IMR-90 (cell line): ENCODE data around the gene PCBP4. TPM values are rescaled to one million over a fixed set of nuclear protein-coding genes. Genes with fewer than 3 reads are reported as not detected.
A peak's percentile ranks its signal among the peaks of the same experiment; 100 is the strongest.

Experiments used
- ATAC-seq: fragments of 200-7000 bp; cut with Tn5 transposase; 2 replicates; pipeline ENCODE4 v1.9.1; 2020; ENCODE audit warnings: low read depth, mild to moderate bottlenecking, moderate library complexity
- BruUV-seq: library from RNA; stranded (reverse); fragments of 400-500 nt; replicated peaks from 2 replicates; lab custom pipeline; 2021; lab: Mats Ljungman, UMichigan
- CTCF ChIA-PET: fragments of 300-600 bp; formaldehyde crosslinking; extraction: SDS; loops from one replicate; lab custom pipeline; 2021; ENCODE audit warnings: antibody characterized with exemption; lab: Yijun Ruan, JAX
- POLR2A ChIA-PET: fragments of 300-600 bp; sonication (Branson Sonifier 250); formaldehyde crosslinking; loops from one replicate; lab custom pipeline; 2022; ENCODE audit warnings: antibody characterized with exemption; ENCODE audit not compliant: unreplicated experiment; lab: Charles Lee
- DNase-seq: peaks from one replicate; pipeline ENCODE4 v3.0.0; 2013
- H2AFZ ChIP-seq: replicated peaks from 2 replicates; pipeline ENCODE3; 2013; ENCODE audit warnings: low read length, mild to moderate bottlenecking; ENCODE audit not compliant: poor library complexity
- H2AK5ac ChIP-seq: 2 replicates; pipeline ENCODE4 v1.6.1; 2013; ENCODE audit warnings: low read depth, low read length, inconsistent platforms
- H2AK9ac ChIP-seq: replicated peaks from 2 replicates; pipeline ENCODE3; 2013; ENCODE audit warnings: mild to moderate bottlenecking, low read depth, low read length, moderate library complexity; ENCODE audit not compliant: poor library complexity
- H2BK120ac ChIP-seq: 2 replicates; pipeline ENCODE4 v1.6.1; 2013; ENCODE audit warnings: low read depth, low read length, inconsistent platforms
- H2BK15ac ChIP-seq: 3 replicates; pipeline ENCODE4 v1.6.1; 2013; ENCODE audit warnings: low read depth, low read length, inconsistent platforms
- H2BK20ac ChIP-seq: 2 replicates; pipeline ENCODE4 v1.6.1; 2013; ENCODE audit warnings: low read depth, mild to moderate bottlenecking, inconsistent platforms, low read length, moderate library complexity
- H2BK5ac ChIP-seq: 2 replicates; pipeline ENCODE4 v1.6.1; 2013; ENCODE audit warnings: mild to moderate bottlenecking, low read depth, low read length, inconsistent platforms; ENCODE audit not compliant: poor library complexity, severe bottlenecking
- H3K14ac ChIP-seq: replicated peaks from 2 replicates; pipeline ENCODE4 v1.6.1; 2013; ENCODE audit warnings: low read depth, low read length, inconsistent platforms
- H3K18ac ChIP-seq: 2 replicates; pipeline ENCODE4 v1.6.1; 2013; ENCODE audit warnings: low read depth, low read length, control low read depth
- H3K23ac ChIP-seq: 2 replicates; pipeline ENCODE4 v1.6.1; 2013; ENCODE audit warnings: low read depth, low read length, inconsistent platforms
- H3K27ac ChIP-seq: 2 replicates; pipeline ENCODE4 v1.5.1; 2013; ENCODE audit warnings: mild to moderate bottlenecking, control low read depth, low read length; ENCODE audit not compliant: insufficient read depth
- H3K27me3 ChIP-seq: 2 replicates; pipeline ENCODE4 v1.6.1; 2013; ENCODE audit warnings: low read length; ENCODE audit not compliant: control insufficient read depth, insufficient read depth
- H3K36me3 ChIP-seq: 2 replicates; pipeline ENCODE4 v1.6.1; 2013; ENCODE audit warnings: low read length, mixed read lengths; ENCODE audit not compliant: control insufficient read depth, insufficient read depth
- H3K4ac ChIP-seq: 2 replicates; pipeline ENCODE4 v1.6.1; 2013; ENCODE audit warnings: low read depth, low read length, inconsistent platforms
- H3K4me1 ChIP-seq: 2 replicates; pipeline ENCODE4 v1.6.1; 2013; ENCODE audit warnings: low read length, mixed read lengths; ENCODE audit not compliant: control insufficient read depth, insufficient read depth
- H3K4me2 ChIP-seq: 2 replicates; pipeline ENCODE4 v1.6.1; 2013; ENCODE audit warnings: low read depth, mild to moderate bottlenecking, control low read depth, low read length, moderate library complexity
- H3K4me3 ChIP-seq: 2 replicates; pipeline ENCODE4 v1.5.1; 2013; ENCODE audit warnings: low read depth, mild to moderate bottlenecking, control low read depth, low read length, moderate library complexity; ENCODE audit not compliant: insufficient read depth
- H3K56ac ChIP-seq: 2 replicates; pipeline ENCODE4 v1.6.1; 2013; ENCODE audit warnings: low read length, inconsistent platforms; ENCODE audit not compliant: insufficient read depth; ENCODE audit errors: extremely low read depth
- H3K79me1 ChIP-seq, 2 experiments: 2 replicates each; pipeline ENCODE4 v1.6.1; 2013; ENCODE audit warnings: low read length in 2 of 2, inconsistent platforms in 1 of 2, low read depth in 1 of 2
- H3K9ac ChIP-seq: 2 replicates; pipeline ENCODE4 v1.6.1; 2013; ENCODE audit warnings: low read depth, low read length, control low read depth
- H3K9me1 ChIP-seq: 2 replicates; pipeline ENCODE4 v1.6.1; 2013; ENCODE audit warnings: low read length, inconsistent platforms; ENCODE audit not compliant: insufficient read depth
- H3K9me3 ChIP-seq: 2 replicates; pipeline ENCODE4 v1.6.1; 2013; ENCODE audit warnings: low read length; ENCODE audit not compliant: control insufficient read depth, insufficient read depth
- H4K20me1 ChIP-seq: 2 replicates; pipeline ENCODE4 v1.6.1; 2013; ENCODE audit warnings: low read length, inconsistent platforms; ENCODE audit not compliant: insufficient read depth
- H4K5ac ChIP-seq: 2 replicates; pipeline ENCODE4 v1.6.1; 2013; ENCODE audit warnings: mild to moderate bottlenecking, low read depth, low read length, control low read depth
- H4K8ac ChIP-seq, 2 experiments: 2 replicates each; pipeline ENCODE4 v1.6.1; 2013; ENCODE audit warnings: low read depth in 2 of 2, low read length in 2 of 2, control low read depth in 1 of 2, inconsistent platforms in 1 of 2
- H4K91ac ChIP-seq: 2 replicates; pipeline ENCODE4 v1.6.1; 2013; ENCODE audit warnings: low read depth, low read length, inconsistent platforms; ENCODE audit not compliant: insufficient read depth
- BHLHE40 ChIP-seq: fragments of 150-350 bp; IDR thresholded peaks from 2 replicates; pipeline ENCODE4 v1.6.1; 2016; ENCODE audit warnings: mild to moderate bottlenecking, low read depth, low read length
- CEBPB ChIP-seq: IDR thresholded peaks from 2 replicates; pipeline ENCODE4 v1.6.1; 2012; ENCODE audit warnings: low read depth, low read length, improper control_type of control experiment
- CHD1 ChIP-seq: IDR thresholded peaks from 2 replicates; pipeline ENCODE4 v1.6.1; 2012; ENCODE audit warnings: low read depth, low read length, improper control_type of control experiment
- FOS ChIP-seq: fragments of 150-350 bp; IDR thresholded peaks from 2 replicates; pipeline ENCODE4 v1.6.1; 2016; ENCODE audit warnings: low read depth, low read length
- MAZ ChIP-seq: IDR thresholded peaks from 2 replicates; pipeline ENCODE4 v1.6.1; 2012; ENCODE audit warnings: low read depth, mild to moderate bottlenecking, low read length, improper control_type of control experiment, moderate library complexity, borderline replicate concordance
- MXI1 ChIP-seq: IDR thresholded peaks from 2 replicates; pipeline ENCODE4 v1.6.1; 2012; ENCODE audit warnings: low read depth, mild to moderate bottlenecking, low read length, moderate library complexity, borderline replicate concordance
- NFE2L2 ChIP-seq: fragments of 150-350 bp; IDR thresholded peaks from 2 replicates; pipeline ENCODE4 v1.6.1; 2016; ENCODE audit warnings: low read depth, mild to moderate bottlenecking, low read length
- POLR2A ChIP-seq: IDR thresholded peaks from 2 replicates; pipeline ENCODE4 v1.6.1; 2012; ENCODE audit warnings: mild to moderate bottlenecking, low read depth, low read length
- RAD21 ChIP-seq: IDR thresholded peaks from 2 replicates; pipeline ENCODE4 v1.6.1; 2012; ENCODE audit warnings: low read length, improper control_type of control experiment
- RCOR1 ChIP-seq: IDR thresholded peaks from 2 replicates; pipeline ENCODE4 v1.6.1; 2012; ENCODE audit warnings: mild to moderate bottlenecking, low read length, improper control_type of control experiment; ENCODE audit not compliant: insufficient replicate concordance
- RFX5 ChIP-seq: IDR thresholded peaks from 2 replicates; pipeline ENCODE4 v1.8.0; 2012; ENCODE audit warnings: low read depth, mild to moderate bottlenecking, low read length, moderate library complexity
- WGBS, 2 experiments: methylation state at CpG; one replicate each; pipeline versions ENCODE4 v1.1.5 to v1.1.7; 2013; ENCODE audit warnings: missing lambda C conversion rate in 2 of 2; ENCODE audit not compliant: insufficient read length in 1 of 2; ENCODE audit errors: extremely low coverage in 2 of 2; 5-methylcytosine and 5-hydroxymethylcytosine counted together
- dilution Hi-C: fragments of 300-500 bp; cut with HindIII; formaldehyde crosslinking; loops from one replicate; pipeline ENCODE4 v1.14.3; 2018; ENCODE audit warnings: low sequenced_read_pairs; ENCODE audit not compliant: unreplicated experiment
- in situ Hi-C: fragments of 300-500 bp; cut with MboI; formaldehyde crosslinking; loops from 3 replicates; pipeline ENCODE4 v1.14.3; 2019; ENCODE audit warnings: low sequenced_read_pairs, inconsistent platforms, mixed read lengths
- intact Hi-C: fragments of 100-400 bp; cut with micrococcal nuclease; formaldehyde crosslinking; loops from 2 replicates; pipeline ENCODE4 v1.10.0; 2022
- polyA plus RNA-seq, 3 experiments: library from polyadenylated mRNA; depleted of rRNA; stranded (reverse); fragments of >200 nt; gene quantifications; 2 replicates each; pipeline ENCODE4 v1.2.3, GENCODE V29; 2012; ENCODE audit warnings: low replicate concordance in 1 of 3
- total RNA-seq: library from RNA; depleted of rRNA; stranded (reverse); fragments of >200 nt; gene quantifications from 2 replicates; pipeline ENCODE4 v1.2.3, GENCODE V29; 2012
- TF ChIP-seq, protein P1 (sequence below): fragments of 150-350 bp; IDR thresholded peaks from 2 replicates; pipeline ENCODE4 v1.6.1; 2017; ENCODE audit warnings: mild to moderate bottlenecking, antibody characterized with exemption, low read length, low read depth
- TF ChIP-seq, protein P2 (sequence below): fragments of 150-350 bp; IDR thresholded peaks from 2 replicates; pipeline ENCODE4 v1.6.1; 2016; ENCODE audit warnings: low read depth, mild to moderate bottlenecking, low read length, moderate library complexity, borderline replicate concordance

Gene PCBP4
- total and polyA plus RNA-seq, 2 of the 4 experiments (the other 2 are of a cell fraction), result 70.8 to 110 TPM

DNA sequence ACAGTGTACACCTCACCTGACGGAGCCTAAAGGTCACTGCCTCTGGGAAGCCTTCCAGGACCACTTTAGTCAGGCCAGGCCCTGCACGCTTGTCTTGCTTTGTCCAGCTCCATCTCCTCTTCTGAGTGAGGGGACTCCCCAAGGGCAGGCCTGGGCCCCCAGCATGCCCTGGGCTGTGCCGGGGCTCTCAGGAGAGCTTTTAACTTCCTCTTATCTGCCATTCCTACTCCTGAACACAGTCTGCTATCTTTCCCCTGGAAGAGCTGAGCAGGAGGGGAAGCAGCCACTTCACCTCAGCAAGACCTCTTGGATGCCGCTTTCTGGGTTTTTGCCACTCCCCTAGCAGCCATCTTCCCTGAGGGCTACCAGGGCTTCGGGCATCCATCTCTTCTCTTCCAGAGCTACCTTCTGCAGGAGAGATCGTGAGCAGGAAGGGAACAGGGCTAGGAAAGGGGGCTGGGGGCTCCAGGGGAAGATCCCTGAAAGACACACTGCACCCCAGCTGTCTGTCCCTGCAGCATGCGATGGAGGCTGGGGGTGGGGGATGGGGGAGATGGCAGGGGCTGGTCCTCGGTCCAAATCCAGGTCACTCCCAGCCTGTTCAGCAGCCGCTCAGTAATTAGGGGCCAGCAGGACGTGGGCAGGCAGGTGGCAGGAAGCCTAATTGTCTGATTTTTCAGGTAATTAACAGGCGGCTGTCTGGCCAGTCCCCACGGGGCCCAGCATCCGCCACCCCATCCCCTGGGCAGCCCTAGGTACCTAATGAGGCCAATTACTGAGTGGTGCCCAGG lies 48.4 kb upstream of the PCBP4 start (continued):
- TF ChIP-seq CHD1, result no peak

DNA sequence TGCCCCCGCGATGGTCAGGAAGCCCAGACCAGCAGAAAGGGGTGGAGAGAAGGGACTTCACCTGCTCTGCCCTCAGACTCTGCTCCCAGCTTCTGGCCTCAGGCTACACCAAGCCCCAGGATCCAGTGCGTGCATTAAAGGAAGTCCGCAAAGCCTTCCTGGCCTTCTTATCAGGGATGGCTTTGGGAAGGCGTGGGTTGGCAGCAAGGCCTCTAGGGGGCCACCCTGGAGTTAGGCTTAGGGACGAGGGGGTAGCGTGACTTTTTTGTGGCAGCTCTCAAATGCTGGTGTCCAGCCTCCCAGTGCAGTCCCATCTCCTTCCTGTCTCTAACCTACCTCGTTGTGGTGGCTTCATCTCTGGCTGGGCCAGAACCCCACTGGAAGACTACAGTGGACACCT lies 47.4 kb upstream of the PCBP4 start:
- ATAC-seq, result peak; percentile 57
- no peak overlapping the region for H3K9ac ChIP-seq
- intact Hi-C loops, result no loop called here
- WGBS, 2 experiments, result 57% methylated on average over 2 of the region's 8 CpGs; no CpG with 5 or more reads in 1 of the 2 experiments
- no peak overlapping the region for H3K56ac ChIP-seq
- no peak overlapping the region for H4K8ac ChIP-seq
- H3K36me3 ChIP-seq, result no peaks in the 10 kb centered on the region
- H2BK120ac ChIP-seq, result no peak overlapping the region
- dilution Hi-C loops, result no loop called here
- H3K27ac ChIP-seq, result no peak overlapping the region
- H4K20me1 ChIP-seq, result no peaks in the 10 kb centered on the region
- peak overlapping the region; percentile 61 for H2AK9ac ChIP-seq
- ChIA-PET CTCF (interaction anchor here (1.1 to 1.4 kb wide), 2 partner anchors 10 to 11 kb away, joined by 3 read pairs; no protein-coding TSS in a partner anchor), POLR2A (no interaction called here)
- no peak overlapping the region for H3K4me3 ChIP-seq
- in situ Hi-C loops, result loop anchor here (5.0 kb wide), 1 partner anchor 33 kb away; no protein-coding TSS in a partner anchor
- H2AFZ ChIP-seq, result peak overlapping the region; percentile 78
- no TSS peak for BruUV-seq
- H4K5ac ChIP-seq, result no peak overlapping the region
- no peak overlapping the region; the same call in 1 of the 2 replicates for H2AK5ac ChIP-seq
- no peak overlapping the region for H2BK20ac ChIP-seq
- no peaks in the 10 kb centered on the region for H3K27me3 ChIP-seq
- 0 out of 2 replicates have a peak overlapping the region, but pooled peaks have one; percentile 12 for H3K4ac ChIP-seq
- no peaks in the 10 kb centered on the region for H3K79me1 ChIP-seq
- H3K4me1 ChIP-seq, result no peaks in the 10 kb centered on the region
- no peak overlapping the region for H3K18ac ChIP-seq
- no peak overlapping the region for H2BK5ac ChIP-seq
- H2BK15ac ChIP-seq, result no peak overlapping the region
- no peak overlapping the region for H3K14ac ChIP-seq
- DNase-seq, result no peak
- H3K9me3 ChIP-seq, result no peaks in the 10 kb centered on the region
- no peak overlapping the region; the same call in 1 of the 2 replicates for H4K91ac ChIP-seq
- no peak overlapping the region for H3K4me2 ChIP-seq
- H3K23ac ChIP-seq, result no peak overlapping the region
- H3K9me1 ChIP-seq, result no peaks in the 10 kb centered on the region; the same call in 1 of the 2 replicates
- TF ChIP-seq FOS (no peak), RFX5 (no peak), MXI1 (no peak), CEBPB (no peak), BHLHE40 (no peak), CHD1 (no peak), NFE2L2 (no peak), POLR2A (no peak), RAD21 (peak; percentile 39), RCOR1 (no peak), MAZ (no peak)
- TF ChIP-seq, protein P1, sequence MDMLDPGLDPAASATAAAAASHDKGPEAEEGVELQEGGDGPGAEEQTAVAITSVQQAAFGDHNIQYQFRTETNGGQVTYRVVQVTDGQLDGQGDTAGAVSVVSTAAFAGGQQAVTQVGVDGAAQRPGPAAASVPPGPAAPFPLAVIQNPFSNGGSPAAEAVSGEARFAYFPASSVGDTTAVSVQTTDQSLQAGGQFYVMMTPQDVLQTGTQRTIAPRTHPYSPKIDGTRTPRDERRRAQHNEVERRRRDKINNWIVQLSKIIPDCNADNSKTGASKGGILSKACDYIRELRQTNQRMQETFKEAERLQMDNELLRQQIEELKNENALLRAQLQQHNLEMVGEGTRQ, result no peak
- TF ChIP-seq, protein P2, sequence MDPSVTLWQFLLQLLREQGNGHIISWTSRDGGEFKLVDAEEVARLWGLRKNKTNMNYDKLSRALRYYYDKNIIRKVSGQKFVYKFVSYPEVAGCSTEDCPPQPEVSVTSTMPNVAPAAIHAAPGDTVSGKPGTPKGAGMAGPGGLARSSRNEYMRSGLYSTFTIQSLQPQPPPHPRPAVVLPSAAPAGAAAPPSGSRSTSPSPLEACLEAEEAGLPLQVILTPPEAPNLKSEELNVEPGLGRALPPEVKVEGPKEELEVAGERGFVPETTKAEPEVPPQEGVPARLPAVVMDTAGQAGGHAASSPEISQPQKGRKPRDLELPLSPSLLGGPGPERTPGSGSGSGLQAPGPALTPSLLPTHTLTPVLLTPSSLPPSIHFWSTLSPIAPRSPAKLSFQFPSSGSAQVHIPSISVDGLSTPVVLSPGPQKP, result no peak
